ENCODE results near the gene ATAT1.
"Not testable (repeated sequence)": the region's sequence is repeated elsewhere in the genome, so short reads cannot be mapped to it uniquely, and the experiment has no call there.

Gene ATAT1

GRCh38 chr6:30646450-30647241 is 20.0 kb downstream of the ATAT1 start, which contains the start of gene C6orf136:
Gene C6orf136, plus strand, starts transcription at chr6:30647133. Its CDS starts 99 bp downstream, at chr6:30647232.
- H3K4me3 Mint-ChIP-seq, result peak within 1 kb of the TSS; percentile 82
- intact Hi-C loops (cut with micrococcal nuclease), result no loop called here
- H3K4me1 Mint-ChIP-seq (ENCODE audit: low read depth), result peaks cover 57% of the 10 kb centered on the region
- H3K9me3 Mint-ChIP-seq, result no peaks in the 10 kb centered on the region
- peaks cover 58% of the 10 kb centered on the region for H3K36me3 Mint-ChIP-seq (ENCODE audit: low read depth)
- no peaks in the 10 kb centered on the region for H3K27me3 Mint-ChIP-seq
- peak within 1 kb of the TSS; percentile 62 for H3K27ac Mint-ChIP-seq

- Mint-ChIP-seq H3K4me1 (ENCODE audit: low read depth) (peaks cover 57% of the 10 kb centered on the region), H3K27ac (peak overlapping the region; percentile 62), H3K4me3 (peak overlapping the region; percentile 82), H3K27me3 (no peaks in the 10 kb centered on the region), H3K36me3 (ENCODE audit: low read depth) (peaks cover 61% of the 10 kb centered on the region), H3K9me3 (no peaks in the 10 kb centered on the region)
- intact Hi-C loops (cut with micrococcal nuclease), result no loop called here
Observed at GRCh38 chr6:30647242-30648116, 20.8 kb downstream of the ATAT1 start.

GRCh38 chr6:30651143-30651542 is 24.5 kb downstream of the ATAT1 start:
- intact Hi-C loops (cut with micrococcal nuclease), result no loop called here
- no peak overlapping the region for H3K27ac Mint-ChIP-seq
- no peaks in the 10 kb centered on the region for H3K27me3 Mint-ChIP-seq
- H3K36me3 Mint-ChIP-seq (ENCODE audit: low read depth), result peaks cover 67% of the 10 kb centered on the region
- peaks cover 24% of the 10 kb centered on the region for H3K4me1 Mint-ChIP-seq (ENCODE audit: low read depth)
- no peaks in the 10 kb centered on the region for H3K9me3 Mint-ChIP-seq
- H3K4me3 Mint-ChIP-seq, result no peak overlapping the region

- Mint-ChIP-seq H3K27ac (peak overlapping the region; percentile 23), H3K36me3 (ENCODE audit: low read depth) (peaks cover 98% of the 10 kb centered on the region), H3K4me3 (no peak overlapping the region), H3K27me3 (no peaks in the 10 kb centered on the region), H3K4me1 (ENCODE audit: low read depth) (peaks cover 22% of the 10 kb centered on the region), H3K9me3 (no peaks in the 10 kb centered on the region)
- intact Hi-C loops (cut with micrococcal nuclease), result no loop called here
Observed at GRCh38 chr6:30654798-30655742, 28.4 kb downstream of the ATAT1 start.

GRCh38 chr6:30655743-30656094 is 29.0 kb downstream of the ATAT1 start:
- no peaks in the 10 kb centered on the region for H3K9me3 Mint-ChIP-seq
- peaks cover 18% of the 10 kb centered on the region for H3K4me1 Mint-ChIP-seq (ENCODE audit: low read depth)
- no peak overlapping the region for H3K4me3 Mint-ChIP-seq
- intact Hi-C loops (cut with micrococcal nuclease), result no loop called here
- H3K36me3 Mint-ChIP-seq (ENCODE audit: low read depth), result peaks cover 100% of the 10 kb centered on the region
- no peaks in the 10 kb centered on the region for H3K27me3 Mint-ChIP-seq
- peak overlapping the region; percentile 23 for H3K27ac Mint-ChIP-seq

- intact Hi-C loops (cut with micrococcal nuclease), result no loop called here
- H3K4me1 Mint-ChIP-seq (ENCODE audit: low read depth), result peaks cover 18% of the 10 kb centered on the region
- no peaks in the 10 kb centered on the region for H3K9me3 Mint-ChIP-seq
- no peak overlapping the region for H3K4me3 Mint-ChIP-seq
- H3K36me3 Mint-ChIP-seq (ENCODE audit: low read depth), result peaks cover 100% of the 10 kb centered on the region
- H3K27ac Mint-ChIP-seq, result peak overlapping the region; percentile 82
- H3K27me3 Mint-ChIP-seq, result no peaks in the 10 kb centered on the region
Observed at GRCh38 chr6:30656513-30656912, 29.8 kb downstream of the ATAT1 start.

- H3K4me3 Mint-ChIP-seq, result no peak overlapping the region
- peak overlapping the region; percentile 82 for H3K27ac Mint-ChIP-seq
- intact Hi-C loops (cut with micrococcal nuclease), result no loop called here
- H3K36me3 Mint-ChIP-seq (ENCODE audit: low read depth), result peaks cover 100% of the 10 kb centered on the region
- H3K4me1 Mint-ChIP-seq (ENCODE audit: low read depth), result peaks cover 18% of the 10 kb centered on the region
- no peaks in the 10 kb centered on the region for H3K9me3 Mint-ChIP-seq
- no peaks in the 10 kb centered on the region for H3K27me3 Mint-ChIP-seq
Observed at GRCh38 chr6:30657454-30657853, 30.8 kb downstream of the ATAT1 start.

- H3K36me3 Mint-ChIP-seq (ENCODE audit: low read depth), result peaks cover 100% of the 10 kb centered on the region
- intact Hi-C loops (cut with micrococcal nuclease); H3K9me3 Mint-ChIP-seq; H3K27me3 Mint-ChIP-seq; H3K4me3 Mint-ChIP-seq: not testable (repeated sequence)
- peak overlapping the region; percentile 82 for H3K27ac Mint-ChIP-seq
- H3K4me1 Mint-ChIP-seq (ENCODE audit: low read depth), result peaks cover 18% of the 10 kb centered on the region
Observed at GRCh38 chr6:30657922-30658321, 31.2 kb downstream of the ATAT1 start.

GRCh38 chr6:30664994-30665767 is 38.5 kb downstream of the ATAT1 start:
- H3K27me3 Mint-ChIP-seq, result no peaks in the 10 kb centered on the region
- H3K4me1 Mint-ChIP-seq (ENCODE audit: low read depth), result peaks cover 13% of the 10 kb centered on the region
- intact Hi-C loops (cut with micrococcal nuclease), result no loop called here
- H3K27ac Mint-ChIP-seq, result no peak overlapping the region
- peaks cover 100% of the 10 kb centered on the region for H3K36me3 Mint-ChIP-seq (ENCODE audit: low read depth)
- H3K9me3 Mint-ChIP-seq, result no peaks in the 10 kb centered on the region
- H3K4me3 Mint-ChIP-seq, result no peak overlapping the region

- Mint-ChIP-seq H3K36me3 (ENCODE audit: low read depth) (peaks cover 100% of the 10 kb centered on the region), H3K4me1 (ENCODE audit: low read depth) (peaks cover 24% of the 10 kb centered on the region)
- H3K9me3 Mint-ChIP-seq; H3K27me3 Mint-ChIP-seq; H3K4me3 Mint-ChIP-seq; H3K27ac Mint-ChIP-seq; intact Hi-C loops (cut with micrococcal nuclease): not testable (repeated sequence)
Observed at GRCh38 chr6:30666300-30666699, 39.6 kb downstream of the ATAT1 start.

GRCh38 chr6:30670760-30671527 is 44.3 kb downstream of the ATAT1 start:
- no peaks in the 10 kb centered on the region for H3K27me3 Mint-ChIP-seq
- H3K36me3 Mint-ChIP-seq (ENCODE audit: low read depth), result peaks cover 72% of the 10 kb centered on the region
- no peak overlapping the region for H3K4me3 Mint-ChIP-seq
- H3K27ac Mint-ChIP-seq, result peak overlapping the region; percentile 5
- no peaks in the 10 kb centered on the region for H3K9me3 Mint-ChIP-seq
- peaks cover 45% of the 10 kb centered on the region for H3K4me1 Mint-ChIP-seq (ENCODE audit: low read depth)
- intact Hi-C loops (cut with micrococcal nuclease), result loop anchor here (5.0 kb wide), 1 partner anchor 44 kb away; the partner anchor contains the start of gene ATAT1

- Mint-ChIP-seq H3K4me1 (ENCODE audit: low read depth) (peaks cover 46% of the 10 kb centered on the region), H3K27ac (peak within 1 kb of the TSS; percentile 80), H3K36me3 (ENCODE audit: low read depth) (peaks cover 72% of the 10 kb centered on the region), H3K4me3 (peak within 1 kb of the TSS; percentile 89), H3K27me3 (no peaks in the 10 kb centered on the region), H3K9me3 (no peaks in the 10 kb centered on the region)
- intact Hi-C loops (cut with micrococcal nuclease), result loop anchor here (2.0 to 5.0 kb wide), 2 partner anchors 45 to 190 kb away; partner anchors contain the start of gene ATAT1
Observed at GRCh38 chr6:30672445-30673253, 46.0 kb downstream of the ATAT1 start, which contains the start of gene DHX16. Gene DHX16, minus strand, starts transcription at chr6:30673006. Its CDS starts 165 bp downstream, at chr6:30672841.
